DMS114 treated with DMSO at 0.1 percent for 48 hours (cell line): Measurements from ENCODE around the gene PRKAG2.
"Not testable (repeated sequence)": the region's sequence is repeated elsewhere in the genome, so short reads cannot be mapped to it uniquely, and the experiment has no call there.

Experiments used
- DNase-seq: peaks from one replicate; lab custom pipeline; 2025; ENCODE audit not compliant: unreplicated experiment; lab: John Stamatoyannopoulos, UW

Gene PRKAG2

DNA sequence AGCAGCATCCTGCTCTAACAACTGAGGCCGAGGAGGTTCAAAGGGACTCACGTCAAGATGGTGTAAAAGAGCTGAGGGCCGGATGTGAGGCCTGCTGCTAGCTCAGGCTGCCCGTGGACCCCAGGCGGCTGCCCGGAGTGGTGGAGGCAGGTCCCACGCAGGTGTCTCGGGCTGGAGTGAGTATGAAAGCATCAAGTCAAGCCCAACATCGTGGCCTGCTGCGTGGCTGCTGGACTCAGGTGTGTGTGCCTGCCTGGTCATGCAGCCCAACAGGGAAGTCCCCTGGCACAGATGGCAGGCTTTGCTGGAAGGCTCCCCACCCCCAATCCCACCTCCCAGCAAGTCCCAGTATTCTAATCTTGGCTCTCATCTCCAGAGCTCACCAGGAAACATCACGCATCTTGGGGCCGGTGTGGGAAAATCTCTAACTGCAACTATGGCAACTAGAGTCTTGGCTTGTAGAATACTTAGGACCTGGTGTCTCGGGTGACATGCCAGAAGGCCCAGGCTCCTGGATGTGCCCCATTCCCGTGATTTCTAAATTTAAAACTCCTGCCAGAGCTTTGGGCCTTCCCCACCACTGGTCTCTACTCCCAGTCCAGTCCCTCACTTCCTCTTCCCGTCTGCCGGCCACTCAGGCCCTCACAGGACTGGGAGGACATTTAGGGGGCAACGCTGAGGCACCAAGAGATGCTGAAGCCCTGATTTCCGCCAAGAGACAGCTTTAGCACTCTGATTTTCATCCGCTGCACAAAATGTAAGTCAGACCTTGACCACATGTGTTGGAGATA is 85.9 kb downstream of the PRKAG2 start:
- DNase-seq: no peak

DNA sequence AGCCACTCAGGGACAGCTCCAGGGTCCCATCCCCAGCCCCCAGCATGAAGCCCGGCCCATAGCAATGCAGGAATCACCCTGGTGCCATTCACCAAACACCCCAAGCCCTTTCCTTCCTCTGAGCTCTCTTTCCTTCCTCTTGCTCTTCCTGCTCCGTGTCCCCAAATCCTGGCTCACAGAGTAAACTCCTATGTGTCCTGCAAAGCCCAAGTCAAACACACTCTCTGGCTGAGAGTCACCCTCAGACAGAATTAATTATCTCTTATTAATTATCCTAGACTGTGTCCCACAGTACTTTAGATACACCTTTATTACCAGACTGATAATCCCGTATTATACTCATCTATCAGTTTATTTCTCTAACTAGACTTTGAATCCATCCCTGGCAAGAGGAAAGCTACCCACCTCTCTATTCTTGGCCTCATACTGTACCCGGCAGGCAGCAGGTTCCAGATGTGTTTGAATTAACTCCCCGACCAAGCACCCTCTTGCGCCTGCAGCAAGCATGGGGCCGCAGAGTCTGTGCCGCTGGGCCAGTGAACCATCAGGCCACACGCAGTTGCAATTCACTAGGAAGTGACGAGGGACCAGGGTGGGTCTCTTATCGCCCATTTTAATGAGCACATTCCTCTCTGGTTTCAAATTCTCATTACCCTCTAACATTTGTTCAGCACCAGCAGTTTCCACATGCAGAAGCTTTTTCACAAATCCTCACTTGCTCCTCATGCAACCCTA is 86.7 kb downstream of the PRKAG2 start:
- DNase-seq: no peak

DNA sequence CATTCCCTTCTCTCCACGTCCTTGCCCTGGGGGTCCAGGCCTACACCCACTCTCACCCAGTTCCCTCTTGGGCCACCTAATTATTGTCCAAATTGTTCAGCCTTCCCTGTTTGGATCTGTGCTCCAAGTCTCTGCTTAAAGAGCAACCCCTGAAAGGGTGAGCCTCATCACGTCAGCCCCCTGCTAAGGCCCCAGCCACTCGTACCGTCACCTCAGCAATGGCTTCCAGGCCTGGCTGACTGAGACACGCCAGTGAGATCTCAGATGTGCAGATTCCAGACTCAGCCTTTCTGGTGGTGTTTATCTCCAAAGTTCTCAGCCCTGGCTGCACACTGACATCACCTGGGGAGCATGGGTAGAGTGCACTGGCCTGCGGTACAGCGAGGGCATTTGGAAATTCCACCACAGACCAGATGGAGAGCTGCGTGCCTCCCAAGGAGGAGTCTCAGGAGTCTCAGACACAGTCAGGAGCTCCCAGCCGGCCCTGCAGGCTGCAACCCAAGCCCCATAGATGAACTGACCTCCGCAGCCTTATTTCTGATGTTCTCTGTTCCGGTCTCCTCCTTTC is 87.5 kb downstream of the PRKAG2 start:
- no peak for DNase-seq

DNA sequence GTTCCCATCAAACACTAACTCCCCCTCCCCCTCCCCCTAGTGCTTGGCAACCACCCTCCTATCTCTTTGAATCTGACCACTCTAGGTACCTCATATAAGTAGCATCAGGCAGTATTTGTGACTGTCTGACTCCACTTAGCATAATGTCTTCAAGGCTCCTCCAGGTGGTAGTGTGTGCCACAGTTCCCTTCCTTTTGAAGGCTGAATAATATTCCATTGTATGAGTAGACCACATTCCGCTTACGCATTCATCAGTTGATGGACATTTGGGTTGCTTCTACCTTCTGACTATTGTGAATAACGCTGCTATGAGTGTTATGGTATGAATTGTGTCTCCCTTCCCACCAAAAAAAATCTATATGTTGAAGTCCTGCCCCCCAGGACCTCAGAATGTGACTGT is 89.6 kb downstream of the PRKAG2 start:
- no peak for DNase-seq

DNA sequence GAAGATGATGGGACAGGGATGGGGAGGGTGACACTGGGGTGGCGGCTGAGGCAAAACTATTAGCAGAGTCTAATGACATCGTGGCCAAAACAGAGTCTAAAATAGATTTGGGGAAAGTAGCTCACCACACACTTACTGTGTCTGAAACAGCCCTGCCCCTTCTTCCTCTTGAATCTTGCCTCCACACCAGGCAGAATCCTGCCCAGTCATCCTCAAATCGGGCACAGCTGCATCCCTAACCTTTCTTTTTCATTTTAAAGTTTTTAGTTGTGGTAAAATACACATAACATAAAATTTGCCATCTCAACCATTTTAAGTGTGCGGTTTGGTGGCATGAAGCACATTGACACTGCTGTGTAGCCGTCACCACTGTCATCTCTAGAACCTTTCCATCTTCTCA is 90.0 kb downstream of the PRKAG2 start:
- no peak for DNase-seq

DNA sequence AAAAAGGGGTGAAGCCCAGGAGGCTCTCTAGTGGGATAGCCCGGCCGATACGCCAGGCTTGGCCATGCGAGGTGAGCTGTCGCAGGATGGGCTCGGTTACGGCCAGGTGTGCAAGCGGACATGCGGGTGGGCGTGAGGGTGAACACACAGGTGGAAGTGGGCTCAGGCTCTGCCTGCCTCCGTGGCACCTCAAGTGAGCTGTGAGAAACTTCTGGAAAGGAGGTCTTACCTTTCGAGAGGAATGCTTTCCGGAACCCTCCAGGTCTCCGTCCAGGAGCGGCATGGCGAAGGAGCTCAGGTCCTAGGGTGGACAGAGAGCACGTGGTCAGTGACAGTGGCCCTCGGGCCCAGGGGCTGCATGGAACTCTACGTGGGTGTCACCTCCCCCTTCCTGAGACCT is 90.7 kb downstream of the PRKAG2 start:
- no peak for DNase-seq

DNA sequence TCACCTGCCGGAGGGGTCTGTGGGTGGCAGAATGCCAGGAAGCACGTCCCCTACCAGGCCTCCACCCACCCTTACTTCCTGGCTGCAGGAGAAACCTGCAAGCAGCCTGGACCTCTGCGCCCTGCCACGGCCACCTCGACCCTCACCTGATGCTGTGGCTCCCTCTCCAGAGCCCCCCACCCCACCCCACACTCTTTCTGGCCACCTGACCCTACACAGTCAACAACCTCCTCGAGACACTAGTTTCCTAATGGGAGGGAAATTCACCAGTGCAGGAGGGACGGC is 91.3 kb downstream of the PRKAG2 start:
- DNase-seq: no peak

DNA sequence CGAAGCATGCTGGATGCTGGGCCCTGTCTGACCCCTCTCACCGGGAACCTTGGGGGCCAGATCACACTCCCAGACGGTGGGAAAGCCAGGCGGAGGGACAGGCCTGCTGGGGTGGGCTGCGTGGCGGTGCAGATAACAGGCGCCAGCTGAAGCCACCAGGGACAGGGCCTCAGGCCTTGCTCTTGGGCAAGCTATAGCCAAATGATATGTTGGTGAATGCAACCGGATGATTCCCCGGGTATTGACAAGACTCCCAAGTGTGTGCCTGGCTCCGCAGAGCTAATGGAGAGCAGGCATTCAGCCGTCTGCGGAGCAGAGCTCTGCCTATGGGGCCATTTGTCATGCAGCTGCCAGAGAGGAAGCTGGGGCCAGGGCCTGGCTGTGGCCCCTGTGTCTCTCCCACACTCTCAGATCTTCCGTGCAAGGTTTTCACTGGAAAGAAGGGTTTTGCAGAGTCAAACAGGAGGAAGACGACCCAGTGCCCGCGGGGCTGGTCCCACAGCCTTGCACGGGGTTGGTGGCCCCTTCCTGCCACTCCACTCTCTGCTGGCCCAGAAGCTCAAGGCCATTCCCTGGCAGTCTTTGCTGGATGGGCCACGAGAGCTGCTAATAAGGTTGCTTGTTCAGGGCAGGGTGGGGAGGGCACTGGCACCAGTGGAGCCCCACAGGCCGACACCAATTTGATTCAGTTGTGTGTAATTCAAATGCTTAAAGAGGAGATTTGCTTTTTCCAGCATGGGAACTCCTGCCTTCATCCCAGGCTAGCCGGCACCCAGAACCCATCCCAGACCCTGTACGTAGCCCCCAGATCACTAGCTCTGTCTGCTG is 91.8 kb downstream of the PRKAG2 start:
- DNase-seq: no peak

DNA sequence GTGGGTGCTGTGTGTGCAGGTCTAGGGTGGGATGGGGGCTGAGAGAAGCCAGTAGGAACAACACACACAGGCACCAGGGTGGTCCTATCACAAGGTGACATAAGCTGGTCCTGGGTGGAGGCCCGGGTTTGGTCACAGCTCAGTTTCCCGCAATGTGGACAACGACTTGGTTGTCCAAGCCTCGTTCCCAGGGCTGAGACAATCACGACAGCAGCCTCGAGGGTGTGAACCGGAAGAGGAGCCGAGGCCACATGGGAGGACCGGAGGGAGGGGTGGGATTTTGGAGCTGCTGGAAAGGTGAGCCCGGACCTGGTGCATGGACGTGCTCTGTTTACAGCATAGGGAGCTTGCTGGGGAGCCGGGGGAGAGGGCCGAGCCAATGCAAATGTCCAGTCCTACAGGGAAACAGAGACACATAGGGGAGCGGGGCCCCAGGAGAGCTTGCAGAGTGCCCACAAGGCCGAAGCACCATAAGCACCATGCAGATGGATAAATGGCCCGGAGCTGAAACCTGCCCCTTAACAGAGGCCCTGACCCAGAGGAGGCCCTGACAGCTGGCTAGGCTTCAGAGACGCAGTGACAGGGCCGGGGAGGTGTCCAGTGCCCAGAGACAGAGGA is 92.8 kb downstream of the PRKAG2 start:
- DNase-seq: no peak

DNA sequence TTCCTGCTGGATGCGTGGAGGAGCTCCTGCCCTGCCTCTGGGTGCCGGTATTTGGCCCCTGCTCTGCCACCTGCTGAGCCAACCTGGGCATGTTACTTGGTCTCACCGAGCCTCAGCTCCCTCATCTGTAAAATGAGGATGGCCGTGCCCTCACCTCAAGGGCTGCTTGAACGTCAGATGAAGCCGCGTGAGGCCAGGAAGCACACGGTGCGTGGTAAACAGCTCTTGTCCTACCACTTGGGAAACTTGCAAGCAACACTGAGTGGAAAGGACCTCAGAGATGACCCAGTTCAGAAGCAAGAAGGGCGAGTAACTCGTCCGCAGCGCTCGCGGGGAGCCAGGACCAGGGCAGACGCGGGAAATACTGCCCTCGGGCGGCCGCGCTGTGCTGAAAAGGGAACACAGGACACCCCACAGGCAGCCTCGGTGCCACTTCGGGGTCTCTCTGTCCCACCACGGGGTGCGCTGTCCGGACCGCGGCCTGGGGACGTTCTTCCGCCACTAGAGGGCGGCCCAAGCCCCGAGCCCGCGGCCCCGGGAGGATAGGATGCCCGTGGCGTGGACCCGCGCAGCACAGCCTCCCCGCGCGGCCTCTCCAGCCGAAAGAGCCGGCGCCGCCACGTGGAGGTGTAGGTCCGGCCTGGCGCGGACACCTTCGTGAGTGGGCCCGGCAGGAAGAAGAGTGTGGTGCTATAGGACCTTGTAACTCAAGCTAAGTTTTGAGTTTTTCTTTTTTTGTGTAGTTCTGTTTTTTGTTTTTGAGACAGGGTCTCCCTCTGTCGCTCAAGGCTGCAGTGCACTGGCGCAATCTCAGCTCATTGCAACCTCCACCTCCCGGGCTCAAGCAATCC is 94.1 kb downstream of the PRKAG2 start:
- peak; percentile 26 for DNase-seq

DNA sequence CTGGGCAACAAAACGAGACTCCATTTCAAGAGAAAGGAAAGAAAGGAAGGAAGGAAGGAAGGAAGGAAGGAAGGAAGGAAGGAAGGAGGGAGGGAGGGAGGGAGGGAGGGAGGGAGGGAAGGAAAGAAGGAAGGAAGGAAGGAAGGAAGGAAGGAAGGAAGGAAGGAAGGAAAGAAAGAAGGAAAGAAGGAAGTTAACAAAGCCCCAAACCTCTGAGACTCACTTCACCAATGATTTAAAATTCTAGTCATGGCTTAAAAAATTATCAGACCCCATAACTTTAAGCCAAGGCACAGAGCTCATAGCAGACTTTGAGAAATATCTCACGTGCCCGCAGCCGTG is 94.7 kb downstream of the PRKAG2 start:
- DNase-seq: not testable (repeated sequence)

DNA sequence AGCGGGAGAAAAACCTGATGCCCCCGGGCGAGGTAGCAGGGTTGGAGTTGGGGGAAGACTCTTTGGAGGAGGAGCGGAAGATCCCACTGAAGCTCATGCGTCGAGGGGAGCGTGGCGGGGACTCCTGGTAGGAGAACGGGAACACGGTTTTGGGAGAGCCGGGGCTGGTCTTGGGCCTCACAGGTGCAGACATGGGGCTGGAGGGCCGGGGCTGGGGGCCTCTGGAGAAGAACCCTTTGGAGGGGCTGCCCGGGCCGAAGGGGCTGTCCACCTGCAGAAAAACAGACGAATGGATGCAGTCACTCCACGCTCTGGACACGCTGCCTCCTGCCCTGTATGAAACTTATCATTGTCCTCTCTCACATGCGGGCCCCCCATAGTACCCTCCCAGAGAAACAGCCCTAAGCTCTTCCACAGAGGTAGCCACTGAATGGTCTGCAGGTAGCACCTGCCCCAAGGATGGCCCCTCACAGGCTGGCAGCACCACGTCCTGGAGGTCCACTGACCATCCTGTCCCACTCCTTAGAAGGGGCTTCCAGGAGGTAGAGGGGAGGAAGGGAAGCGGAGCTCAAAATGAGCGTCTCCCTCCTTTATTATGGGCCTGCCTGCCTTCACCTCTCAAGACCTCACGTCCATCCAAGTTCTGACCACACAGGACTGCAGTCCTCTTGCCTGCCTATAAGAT is 95.6 kb downstream of the PRKAG2 start:
- DNase-seq: no peak

DNA sequence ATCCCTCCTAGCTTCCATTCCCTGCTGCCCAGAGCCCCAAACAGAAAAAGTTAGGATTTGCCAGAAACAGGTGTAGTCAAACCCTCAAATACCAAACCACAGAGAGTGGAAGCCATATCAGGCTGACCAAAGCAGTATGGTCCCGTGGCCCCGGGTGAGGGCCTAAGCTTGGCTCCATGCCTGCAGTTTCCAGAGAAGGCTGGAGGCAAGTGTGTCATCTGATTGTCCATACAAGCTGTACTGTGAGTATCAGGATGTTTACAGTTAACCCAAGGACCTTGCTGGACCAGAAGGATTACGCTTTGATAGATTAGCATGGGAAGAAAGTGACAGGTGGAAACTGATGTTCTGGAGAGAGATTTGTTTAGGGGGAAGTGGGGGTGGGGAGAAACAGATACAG is 96.3 kb downstream of the PRKAG2 start:
- DNase-seq: no peak

DNA sequence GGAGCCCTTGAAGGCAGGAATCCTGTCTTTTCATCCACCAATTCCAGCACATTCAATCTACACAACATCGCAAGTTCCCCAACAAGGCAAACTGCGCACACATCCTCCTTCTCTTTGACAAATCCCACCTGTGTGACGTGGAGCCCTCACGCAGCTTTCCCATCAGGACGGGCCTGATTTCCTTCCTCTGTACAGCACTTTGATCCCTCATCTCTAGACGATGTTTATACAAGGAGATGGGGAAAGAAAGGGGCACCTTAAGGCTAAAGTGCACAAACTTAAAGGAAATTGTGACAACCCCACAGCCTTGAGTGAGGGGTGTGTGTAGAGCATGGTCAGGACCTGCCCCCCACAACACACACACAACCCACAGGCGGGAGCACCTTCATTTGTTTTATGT is 97.2 kb downstream of the PRKAG2 start:
- no peak for DNase-seq

DNA sequence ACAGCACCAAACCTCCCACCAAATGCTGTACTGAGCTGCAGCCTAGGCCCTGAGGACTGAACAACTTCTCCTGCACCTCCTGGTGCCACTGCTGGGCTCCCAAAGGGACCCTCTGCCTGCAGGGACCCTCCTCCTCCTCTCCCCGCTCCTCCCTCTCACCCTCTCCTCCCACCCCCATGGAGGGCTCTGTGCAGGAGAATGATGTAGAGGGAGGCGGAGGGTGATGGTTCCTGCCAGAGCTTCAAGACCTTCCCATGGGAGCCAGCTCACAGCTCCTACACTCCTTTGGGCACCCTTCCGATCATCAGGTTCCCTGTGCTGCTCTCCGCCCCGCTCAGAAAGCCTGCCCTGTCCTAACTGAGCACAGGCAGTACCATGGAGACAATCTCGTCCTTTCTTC is 97.7 kb downstream of the PRKAG2 start:
- no peak for DNase-seq

DNA sequence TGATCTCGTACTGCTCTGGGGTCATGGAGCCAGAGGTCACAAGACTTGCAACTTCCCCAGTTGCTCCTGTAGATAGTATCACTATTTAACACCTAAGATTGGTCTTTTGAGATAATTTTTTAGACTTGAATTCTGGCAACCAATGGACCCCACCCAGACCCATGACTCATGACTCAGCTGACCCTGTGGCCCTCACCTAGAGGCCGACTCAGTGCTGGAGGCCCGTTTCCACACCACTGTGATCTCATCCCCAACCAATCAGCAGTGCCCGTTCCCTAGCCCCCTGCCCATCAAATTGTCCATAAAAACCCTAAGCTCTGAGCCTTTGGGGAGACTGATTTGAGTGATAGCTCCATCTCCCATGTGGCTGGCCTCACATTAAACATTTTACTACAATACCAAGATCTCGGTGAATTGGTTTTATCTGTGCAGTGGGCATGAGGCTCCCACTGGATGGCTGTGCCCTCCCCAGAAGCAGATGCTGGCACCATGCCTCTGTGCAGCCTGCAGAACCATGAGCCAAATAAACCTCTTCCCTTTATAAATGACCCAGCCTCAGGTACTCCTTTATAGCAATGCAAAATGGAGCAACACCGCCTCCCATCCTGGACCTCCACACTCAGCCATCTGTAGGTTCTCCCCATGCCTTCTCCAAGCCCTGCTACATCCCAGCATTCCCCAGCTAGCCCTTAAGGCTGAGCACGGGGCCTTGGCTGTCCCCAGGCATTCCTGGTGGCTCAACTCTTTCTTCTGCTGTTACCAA is 98.8 kb downstream of the PRKAG2 start:
- no peak for DNase-seq

DNA sequence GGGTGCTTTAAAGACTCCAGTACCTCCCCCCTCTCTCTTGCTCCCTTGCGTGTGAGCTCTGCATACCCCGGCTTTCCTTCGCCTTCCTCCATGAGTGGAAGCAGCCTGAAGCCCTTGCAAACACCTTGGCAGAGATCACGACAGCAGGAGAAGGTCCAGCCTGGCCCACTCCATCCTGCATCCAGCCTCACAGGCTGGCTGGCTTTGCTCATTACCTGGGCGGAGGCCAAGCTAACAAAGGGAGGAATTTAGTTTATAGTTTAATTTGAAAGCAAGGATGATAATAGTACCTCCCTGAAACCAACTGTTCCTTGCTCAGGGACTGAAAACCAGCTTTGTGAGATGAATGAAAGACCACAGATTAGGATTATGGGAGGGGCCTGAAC is 99.4 kb downstream of the PRKAG2 start:
- DNase-seq: no peak

DNA sequence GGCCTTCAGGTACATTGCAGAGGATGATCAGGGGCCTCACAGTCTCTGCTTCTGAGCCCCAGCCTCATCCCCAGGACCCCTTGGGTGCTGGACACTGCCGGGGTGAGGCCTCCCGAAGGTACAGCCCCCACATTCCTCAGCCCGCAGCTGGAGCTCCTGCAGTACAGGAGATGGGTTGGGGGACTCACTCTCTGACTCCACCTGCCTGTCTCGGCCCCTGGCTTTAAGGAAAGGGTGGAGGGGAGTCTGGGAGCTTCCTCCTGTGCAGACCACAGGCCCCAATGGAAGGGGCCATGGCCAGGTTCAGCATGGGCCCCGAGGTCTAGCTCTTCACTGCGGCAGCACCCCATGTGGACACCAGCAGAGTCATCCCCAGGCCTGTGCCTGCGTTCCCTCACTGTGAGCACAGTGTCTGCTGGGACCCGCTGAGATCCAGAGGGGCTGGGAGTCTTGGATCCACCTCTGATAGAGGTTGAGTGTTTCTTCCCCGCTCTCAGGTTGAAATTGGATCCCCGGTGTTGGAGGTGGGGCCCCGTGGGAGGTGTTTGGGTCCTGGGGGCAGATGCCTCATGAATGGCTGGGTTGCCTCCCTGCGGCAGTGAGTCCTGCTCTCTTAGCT is 99.9 kb downstream of the PRKAG2 start:
- no peak for DNase-seq

DNA sequence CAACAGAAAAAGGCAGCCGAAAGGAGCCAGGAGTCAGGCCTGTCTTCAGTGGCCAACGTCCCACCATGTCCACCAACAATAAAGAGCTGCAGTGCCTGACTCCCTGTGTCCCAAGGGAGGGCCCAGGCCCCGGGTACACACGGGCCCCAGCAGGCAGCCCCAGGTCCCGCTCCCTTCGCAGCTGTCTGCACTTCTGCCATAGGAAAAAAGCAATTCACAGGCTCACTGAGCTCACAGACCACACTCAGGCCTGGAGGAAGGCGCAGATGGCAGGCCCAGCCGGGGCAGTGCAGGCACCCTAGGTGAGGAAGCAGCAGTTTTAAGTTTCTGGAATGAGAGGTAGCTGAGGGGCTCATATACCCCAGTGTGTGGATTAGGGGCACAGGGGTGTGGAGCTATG is 100.5 kb downstream of the PRKAG2 start:
- no peak for DNase-seq
